NAMALWA (cell line): ENCODE data around the gene S100A1.
"Not testable (repeated sequence)": the region's sequence is repeated elsewhere in the genome, so short reads cannot be mapped to it uniquely, and the experiment has no call there.

Source experiments
- DNase-seq: peaks from one replicate; pipeline ENCODE4 v3.0.0-alpha.2; 2015; ENCODE audit warnings: low spot score

S100A1 gene

DNA sequence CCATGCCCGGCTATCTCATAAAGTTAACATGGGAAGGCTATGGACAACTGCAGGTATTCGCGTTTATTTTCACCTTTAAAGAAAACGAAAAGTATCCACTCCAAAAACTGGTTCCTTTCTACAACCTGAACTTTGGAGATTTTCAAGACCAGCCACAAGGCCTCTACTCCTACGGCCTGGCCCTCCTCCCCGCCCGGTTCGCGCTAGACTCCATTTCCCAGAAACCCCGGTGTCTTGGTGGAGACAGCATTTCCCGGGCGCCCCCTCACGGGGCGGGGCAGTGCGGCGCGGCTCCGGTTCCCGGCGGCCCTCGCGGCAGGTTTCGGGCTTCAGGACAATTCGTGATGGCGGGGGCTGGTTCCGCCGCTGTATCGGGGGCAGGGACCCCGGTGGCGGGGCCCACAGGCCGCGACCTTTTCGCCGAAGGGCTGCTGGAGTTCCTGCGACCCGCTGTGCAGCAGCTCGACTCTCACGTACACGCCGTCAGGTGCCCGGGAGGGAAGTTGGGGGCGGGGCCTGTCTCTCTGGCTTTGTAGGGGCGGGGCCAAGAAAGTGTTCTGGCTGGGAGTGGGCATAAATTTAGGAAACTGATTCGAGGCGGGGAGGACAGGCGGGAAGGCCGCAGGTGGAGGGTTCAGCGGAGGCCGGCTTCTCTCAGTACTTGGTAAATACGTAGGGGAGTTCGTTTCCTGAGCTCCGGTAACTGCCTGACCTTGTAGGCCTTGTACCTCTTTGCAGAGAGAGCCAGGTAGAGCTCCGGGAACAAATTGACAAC lies 30.4 kb downstream of the S100A1 start, which contains the start of gene SNAPIN:
Gene SNAPIN, plus strand, starts transcription at position 304 of the 775 bp plus-strand sequence. Its CDS starts 41 bp downstream, at position 345.
- peak; percentile 97 for DNase-seq

DNA sequence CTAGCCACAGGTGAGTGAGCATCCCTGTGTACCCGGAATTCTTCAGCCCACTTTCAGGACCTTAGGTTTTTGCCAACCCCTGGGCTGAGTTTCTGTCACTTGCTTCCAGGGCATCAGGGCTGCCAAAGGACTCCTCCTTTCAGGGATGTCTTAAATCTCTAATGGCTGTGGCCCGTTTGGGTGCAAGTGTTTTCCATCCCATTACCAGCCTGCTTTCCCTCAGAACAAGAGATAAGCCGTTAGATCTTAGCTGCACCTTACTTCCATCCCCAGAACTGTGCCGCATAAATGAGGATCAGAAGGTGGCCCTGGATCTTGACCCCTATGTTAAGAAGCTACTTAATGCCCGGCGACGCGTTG lies 30.9 kb downstream of the S100A1 start:
- DNase-seq: no peak

DNA sequence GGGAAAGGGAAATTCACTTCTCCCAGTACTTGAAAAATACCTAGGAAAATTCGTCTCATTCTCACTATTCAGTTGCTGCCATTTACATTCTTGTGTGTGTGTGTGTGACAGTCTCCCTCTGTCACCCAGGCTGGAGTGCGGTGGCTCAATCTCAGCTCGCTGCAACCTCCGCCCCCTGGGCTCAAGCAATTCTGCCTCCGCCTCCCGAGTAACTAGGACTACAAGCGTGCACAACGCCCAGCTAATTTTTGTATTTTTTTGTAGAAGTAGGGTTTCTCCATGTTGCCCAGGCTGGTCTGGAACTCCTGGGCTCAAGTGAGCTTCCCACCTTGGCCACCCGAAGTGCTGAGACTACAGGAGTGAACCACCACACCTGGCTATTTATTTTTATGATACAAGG lies 31.4 kb downstream of the S100A1 start:
- DNase-seq: no peak

DNA sequence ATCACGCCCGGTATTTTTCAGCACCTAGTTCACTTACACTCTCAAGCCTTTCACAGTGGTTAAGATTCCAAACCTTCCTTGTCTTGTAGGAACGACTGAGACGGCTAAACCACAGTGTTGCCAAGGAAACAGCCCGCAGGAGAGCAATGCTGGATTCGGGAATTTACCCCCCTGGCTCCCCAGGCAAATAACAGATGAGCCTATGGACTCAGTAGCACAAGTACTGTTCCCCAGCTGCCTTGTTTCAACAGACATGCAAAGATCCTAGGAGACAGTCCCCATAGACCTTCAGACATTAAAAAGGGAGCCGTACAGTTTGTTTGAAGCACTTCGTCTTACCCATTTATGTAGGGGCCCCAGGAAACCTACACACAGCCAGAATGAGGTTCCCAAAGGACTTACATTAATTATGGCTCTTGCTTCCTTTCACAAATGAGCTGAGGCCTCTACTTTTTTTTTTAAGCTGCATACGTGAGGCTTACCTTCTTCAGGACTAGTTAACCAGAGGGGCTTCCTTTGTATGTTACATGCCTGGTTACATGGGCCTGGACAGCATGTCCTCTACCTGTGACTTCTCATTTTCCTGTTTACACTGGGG lies 33.0 kb downstream of the S100A1 start:
- DNase-seq: peak; percentile 40

DNA sequence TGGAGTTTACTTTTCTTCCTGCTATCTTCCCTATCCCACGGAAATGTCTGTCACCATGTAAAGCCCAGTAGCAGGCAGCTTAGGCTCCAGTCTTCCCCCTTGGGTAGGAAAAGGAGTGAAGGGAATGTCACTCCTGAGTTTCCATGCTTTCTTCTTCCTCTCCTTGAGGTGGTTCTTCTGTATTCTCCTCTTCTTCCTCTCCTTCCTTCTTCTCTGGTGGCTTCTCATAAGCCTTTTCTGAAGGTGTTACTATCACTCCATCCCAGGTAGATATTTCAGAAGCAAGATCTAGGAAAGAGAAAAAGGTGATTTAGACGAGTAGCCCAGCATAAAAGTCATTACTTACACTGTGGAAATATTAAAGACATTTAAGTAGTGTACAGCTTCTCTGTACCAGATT lies 34.0 kb downstream of the S100A1 start:
- no peak for DNase-seq

DNA sequence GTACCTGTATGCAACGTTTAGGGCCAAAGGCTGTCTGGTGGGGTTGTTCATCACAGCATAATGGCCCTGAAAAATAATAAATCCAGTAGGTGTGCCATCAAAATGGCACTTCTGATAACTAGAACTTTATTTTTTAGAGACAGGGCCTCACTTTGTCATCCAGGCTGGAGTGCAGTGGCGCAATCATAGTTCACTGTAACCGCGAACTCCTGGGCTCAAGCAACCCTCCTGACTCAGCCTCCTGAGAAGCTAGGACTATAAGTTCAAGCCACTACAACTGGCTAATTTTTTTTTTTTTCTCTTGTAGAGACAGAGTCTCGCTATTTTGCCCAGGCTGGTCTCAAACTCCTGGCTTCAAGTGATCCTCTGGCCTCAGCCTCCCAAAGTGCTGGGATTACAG lies 35.0 kb downstream of the S100A1 start:
- no peak for DNase-seq

DNA sequence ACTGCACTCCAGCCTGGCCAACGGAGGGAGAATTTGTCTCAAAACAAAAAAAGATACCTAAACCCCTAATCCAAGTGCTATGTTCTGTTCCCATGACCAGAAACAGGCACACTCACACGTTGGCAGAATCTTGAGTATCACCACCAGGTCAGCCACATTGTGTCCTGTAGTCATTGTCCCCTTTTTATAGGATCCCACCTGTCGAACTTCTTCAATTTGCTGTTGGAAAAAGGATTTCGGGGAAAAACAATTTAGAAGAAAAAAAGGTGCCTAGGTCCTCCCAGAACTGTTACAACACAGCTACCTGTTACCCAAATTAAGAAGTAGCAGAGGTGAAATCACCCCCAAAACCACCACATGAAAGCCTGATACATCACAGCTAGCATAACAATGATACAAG lies 39.2 kb downstream of the S100A1 start:
- no peak for DNase-seq

DNA sequence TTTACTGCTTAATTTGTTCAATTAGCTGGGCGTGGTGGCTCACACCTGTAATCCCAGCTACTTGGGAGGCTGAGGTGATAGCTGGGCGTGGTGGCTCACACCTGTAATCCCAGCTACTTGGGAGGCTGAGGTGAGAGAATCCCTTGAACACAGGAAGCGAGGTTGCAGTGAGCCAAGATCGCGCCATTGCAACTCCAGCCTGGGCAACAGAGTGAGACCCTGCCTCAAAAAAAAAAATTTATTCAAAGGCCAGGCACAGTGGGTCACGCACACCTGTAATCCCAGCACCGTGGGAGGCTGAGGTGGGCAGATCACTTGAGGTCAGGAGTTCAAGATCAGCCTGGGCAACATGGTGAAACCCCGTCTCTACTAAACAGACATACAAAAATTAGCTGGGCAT lies 40.4 kb downstream of the S100A1 start:
- DNase-seq: not testable (repeated sequence)

DNA sequence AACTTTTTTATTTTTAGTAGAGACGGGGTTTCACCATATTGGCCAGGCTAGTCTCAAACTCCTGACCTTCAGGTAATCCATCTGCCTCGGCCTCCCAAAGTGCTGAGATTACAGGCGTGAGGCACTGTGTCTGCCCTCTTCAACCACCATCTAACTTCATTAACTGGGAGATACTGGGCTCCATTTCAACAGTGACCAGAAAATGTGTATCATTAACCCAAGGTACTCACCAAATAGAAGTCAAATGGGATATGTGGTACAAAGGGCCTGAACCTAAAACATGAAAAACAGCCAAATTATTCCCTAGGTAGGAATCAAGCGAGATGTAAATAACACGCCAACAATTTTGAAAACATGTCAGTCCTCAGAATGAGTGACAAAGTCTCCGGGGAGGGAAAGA lies 41.4 kb downstream of the S100A1 start:
- no peak for DNase-seq

DNA sequence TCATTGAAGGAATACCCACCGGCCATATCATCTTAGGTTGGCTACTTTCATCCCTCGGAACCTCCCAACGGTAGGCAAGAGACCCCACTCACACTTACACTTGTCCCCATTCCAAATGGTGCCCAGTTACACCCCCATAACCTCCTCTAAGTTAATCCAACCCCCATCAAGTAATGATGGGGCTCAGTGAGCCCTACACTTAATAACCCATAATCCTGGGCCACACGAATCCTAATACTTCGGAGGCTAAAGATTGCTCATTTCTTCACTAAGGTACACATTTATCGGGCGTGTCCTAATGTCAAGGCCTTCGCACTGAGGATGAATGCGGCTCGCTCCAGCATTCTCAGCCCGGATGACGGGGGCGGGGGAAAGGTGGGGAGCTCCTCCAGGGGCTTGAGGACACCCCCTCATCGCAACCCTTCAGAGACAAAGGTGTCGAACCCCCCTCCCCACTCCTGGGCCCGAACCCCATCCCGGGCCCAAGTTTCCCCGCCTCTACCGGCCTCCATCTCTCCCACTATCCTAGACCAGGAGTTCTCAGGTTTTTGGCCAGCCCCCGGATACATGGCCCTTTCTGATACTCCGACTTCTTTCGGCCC lies 42.1 kb downstream of the S100A1 start:
- no peak for DNase-seq

DNA sequence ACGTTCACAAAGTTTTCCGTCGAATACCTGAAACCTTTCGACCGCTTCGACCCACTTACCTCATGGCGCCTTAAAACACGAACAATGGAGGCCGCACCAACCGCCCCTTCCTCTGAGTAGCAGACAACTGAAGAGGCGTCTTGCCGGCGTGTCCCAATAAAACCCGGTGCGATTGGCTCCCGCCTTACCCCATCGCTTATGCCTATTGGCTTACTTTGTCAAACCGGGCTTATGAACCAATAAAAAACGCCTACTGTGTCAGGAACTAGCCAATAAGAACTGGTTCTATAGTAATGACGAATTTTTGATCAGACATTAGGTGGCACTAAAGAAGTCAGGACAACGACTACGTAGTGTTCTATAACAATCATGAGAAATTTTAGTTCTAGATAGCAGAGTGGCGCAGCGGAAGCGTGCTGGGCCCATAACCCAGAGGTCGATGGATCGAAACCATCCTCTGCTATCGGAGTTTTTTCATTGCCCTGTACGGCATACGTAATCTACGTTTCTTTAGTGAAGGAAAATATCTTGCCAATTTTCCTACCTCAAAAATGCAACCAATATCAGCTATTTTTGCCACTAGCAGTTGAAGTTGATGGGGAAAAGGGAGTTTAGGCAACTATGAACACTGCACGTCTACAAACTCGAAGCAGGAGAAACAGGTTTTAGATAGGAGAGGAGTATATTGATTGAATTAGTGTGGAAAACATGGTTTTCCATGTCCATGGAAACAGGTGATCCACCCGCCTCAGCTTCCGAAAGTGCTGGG lies 42.8 kb downstream of the S100A1 start, which contains the start of gene ILF2:
Gene ILF2, minus strand, starts transcription at position 135 of the 769 bp plus-strand sequence. Its CDS starts 71 bp downstream, at position 64.
- DNase-seq: peak; percentile 100

DNA sequence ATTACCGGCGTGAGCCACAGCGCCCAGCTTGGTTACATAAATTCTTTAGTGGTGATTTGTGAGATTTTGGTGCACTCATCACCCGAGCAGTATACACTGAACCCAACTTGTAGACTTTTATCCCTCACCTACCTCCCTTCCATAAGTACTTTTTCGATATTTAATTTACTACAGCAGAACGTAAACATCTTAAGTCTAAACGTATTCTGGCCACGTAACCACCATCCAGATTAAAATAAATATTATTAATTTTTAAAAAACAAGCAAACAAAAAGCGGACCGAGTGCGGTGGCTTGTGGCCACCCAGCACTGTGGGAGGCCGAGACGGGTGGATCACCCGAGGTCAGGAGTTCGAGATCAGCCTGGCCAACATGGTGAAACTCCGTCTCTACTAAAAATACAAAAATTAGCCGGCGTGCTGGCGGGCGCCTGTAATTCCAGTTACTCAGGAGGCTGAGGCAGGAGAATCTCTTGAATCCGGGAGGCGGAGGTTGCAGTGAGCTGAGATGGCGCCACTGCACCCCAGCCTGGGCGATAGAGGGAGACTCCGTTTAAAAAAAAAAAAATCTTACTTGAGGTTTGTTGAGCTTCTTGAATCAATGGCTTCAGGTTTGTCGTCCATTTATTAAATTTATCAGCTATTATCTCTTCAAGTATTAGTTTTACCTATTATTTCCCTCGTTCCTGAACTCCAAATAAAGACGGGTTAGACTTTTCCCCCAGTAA lies 43.6 kb downstream of the S100A1 start:
- peak; percentile 82 for DNase-seq

DNA sequence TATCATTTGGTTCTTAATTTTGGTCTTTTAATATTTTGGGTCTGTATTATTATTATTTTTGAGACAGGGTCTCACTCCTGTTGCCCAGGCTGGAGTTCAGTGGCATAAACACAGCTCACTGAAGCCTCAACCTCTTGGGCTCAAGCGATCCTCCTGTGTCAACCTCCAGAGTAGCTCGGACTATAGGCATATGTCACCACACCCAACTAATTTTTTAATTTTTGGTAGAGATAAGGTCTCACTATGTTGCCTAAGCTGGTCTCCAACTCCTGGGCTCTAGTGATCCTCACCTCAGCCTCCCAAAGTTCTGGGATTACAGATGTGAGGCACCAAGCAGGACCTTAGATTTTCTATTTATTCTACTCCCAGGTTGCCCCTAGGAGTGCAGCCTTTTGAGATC lies 45.3 kb downstream of the S100A1 start:
- no peak for DNase-seq

DNA sequence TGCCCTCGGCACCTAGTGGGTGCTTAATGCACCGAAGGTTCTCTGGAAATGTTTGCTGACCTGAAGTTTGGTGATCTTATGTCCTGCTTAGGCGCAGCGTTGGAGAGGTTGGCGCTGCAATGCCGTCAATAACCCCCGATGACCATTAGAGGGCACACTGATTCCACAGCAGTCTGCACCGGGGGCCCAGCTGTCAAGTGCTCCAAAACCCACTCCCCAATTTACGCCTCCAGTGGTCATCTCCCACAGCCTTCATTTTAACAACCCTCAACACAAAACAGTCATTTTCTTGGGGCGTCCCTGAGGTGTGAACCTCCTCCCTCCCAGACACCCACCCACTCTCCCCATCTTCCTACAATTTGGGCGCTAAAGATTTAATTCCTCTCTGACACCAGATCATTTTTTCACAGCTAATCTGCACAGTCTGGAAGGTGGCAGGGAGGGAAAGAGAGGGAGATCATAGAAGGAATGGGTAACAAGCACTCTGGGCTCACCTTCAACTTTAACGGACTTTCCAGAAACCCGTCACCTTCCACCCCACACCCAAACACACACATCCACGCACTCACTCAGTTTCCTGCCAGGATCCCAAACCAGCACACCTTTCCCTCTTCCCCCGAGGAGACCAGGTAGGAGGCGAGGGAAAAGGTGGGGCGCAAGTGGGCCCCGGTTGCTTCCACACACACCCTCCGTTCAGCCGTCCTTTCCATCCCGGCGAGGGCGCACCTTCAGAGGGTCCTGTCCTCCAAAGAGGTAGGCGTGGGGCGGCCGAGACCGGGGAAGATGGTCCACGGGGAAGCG lies 49.7 kb downstream of the S100A1 start:
- DNase-seq: peak; percentile 77

DNA sequence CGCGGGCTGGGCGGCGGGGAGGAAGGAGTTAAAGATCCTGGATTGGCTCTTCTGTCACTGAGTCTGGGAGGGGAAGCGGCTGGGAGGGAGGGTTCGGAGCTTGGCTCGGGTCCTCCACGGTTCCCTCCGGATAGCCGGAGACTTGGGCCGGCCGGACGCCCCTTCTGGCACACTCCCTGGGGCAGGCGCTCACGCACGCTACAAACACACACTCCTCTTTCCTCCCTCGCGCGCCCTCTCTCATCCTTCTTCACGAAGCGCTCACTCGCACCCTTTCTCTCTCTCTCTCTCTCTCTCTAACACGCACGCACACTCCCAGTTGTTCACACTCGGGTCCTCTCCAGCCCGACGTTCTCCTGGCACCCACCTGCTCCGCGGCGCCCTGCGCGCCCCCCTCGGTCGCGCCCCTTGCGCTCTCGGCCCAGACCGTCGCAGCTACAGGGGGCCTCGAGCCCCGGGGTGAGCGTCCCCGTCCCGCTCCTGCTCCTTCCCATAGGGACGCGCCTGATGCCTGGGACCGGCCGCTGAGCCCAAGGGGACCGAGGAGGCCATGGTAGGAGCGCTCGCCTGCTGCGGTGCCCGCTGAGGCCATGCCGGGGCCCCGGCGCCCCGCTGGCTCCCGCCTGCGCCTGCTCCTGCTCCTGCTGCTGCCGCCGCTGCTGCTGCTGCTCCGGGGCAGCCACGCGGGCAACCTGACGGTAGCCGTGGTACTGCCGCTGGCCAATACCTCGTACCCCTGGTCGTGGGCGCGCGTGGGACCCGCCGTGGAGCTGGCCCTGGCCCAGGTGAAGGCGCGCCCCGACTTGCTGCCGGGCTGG lies 50.5 kb downstream of the S100A1 start, which contains the start of gene NPR1:
Gene NPR1, plus strand, starts transcription at position 170 of the 818 bp plus-strand sequence. Its CDS starts 421 bp downstream, at position 591.
- no peak for DNase-seq

DNA sequence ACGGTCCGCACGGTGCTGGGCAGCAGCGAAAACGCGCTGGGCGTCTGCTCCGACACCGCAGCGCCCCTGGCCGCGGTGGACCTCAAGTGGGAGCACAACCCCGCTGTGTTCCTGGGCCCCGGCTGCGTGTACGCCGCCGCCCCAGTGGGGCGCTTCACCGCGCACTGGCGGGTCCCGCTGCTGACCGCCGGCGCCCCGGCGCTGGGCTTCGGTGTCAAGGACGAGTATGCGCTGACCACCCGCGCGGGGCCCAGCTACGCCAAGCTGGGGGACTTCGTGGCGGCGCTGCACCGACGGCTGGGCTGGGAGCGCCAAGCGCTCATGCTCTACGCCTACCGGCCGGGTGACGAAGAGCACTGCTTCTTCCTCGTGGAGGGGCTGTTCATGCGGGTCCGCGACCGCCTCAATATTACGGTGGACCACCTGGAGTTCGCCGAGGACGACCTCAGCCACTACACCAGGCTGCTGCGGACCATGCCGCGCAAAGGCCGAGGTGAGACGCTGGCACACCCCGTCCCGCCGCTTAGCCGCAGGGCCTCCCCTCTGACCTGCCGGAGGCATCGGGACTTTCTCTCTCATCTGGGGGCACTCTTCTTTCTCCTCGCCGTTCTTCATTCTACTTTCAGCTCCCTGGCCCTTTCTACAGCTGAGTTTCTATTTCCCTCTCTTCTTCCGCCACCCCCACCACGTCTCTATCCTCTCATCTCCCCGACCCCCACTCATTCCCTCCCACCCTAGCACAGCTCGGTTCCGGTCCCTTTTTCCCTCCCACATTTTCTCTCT lies 51.3 kb downstream of the S100A1 start:
- no peak for DNase-seq

DNA sequence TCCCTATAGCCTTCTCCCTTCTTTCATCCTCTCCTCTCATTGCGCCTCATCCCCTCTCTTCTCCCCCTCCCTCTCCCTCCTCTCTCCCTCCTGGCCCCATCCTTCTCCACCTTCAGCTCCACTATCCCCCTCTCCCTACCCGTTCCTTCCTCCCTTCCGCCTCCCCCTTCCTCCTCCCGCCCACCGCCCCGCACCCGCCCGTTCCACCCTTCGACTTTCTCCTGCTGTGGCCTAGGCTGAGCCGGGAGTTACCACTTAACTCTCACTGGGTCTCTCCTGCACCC lies 51.8 kb downstream of the S100A1 start:
- no peak for DNase-seq
